ENCODE data around the gene MTRF1L. TPM values are rescaled to one million over a fixed set of nuclear protein-coding genes. Genes with fewer than 3 reads are reported as not detected.
"Not testable (repeated sequence)": the region's sequence is repeated elsewhere in the genome, so short reads cannot be mapped to it uniquely, and the experiment has no call there.

The MTRF1L gene
- total RNA-seq, 1 donor from 2014 or later, result 9.7 TPM

DNA sequence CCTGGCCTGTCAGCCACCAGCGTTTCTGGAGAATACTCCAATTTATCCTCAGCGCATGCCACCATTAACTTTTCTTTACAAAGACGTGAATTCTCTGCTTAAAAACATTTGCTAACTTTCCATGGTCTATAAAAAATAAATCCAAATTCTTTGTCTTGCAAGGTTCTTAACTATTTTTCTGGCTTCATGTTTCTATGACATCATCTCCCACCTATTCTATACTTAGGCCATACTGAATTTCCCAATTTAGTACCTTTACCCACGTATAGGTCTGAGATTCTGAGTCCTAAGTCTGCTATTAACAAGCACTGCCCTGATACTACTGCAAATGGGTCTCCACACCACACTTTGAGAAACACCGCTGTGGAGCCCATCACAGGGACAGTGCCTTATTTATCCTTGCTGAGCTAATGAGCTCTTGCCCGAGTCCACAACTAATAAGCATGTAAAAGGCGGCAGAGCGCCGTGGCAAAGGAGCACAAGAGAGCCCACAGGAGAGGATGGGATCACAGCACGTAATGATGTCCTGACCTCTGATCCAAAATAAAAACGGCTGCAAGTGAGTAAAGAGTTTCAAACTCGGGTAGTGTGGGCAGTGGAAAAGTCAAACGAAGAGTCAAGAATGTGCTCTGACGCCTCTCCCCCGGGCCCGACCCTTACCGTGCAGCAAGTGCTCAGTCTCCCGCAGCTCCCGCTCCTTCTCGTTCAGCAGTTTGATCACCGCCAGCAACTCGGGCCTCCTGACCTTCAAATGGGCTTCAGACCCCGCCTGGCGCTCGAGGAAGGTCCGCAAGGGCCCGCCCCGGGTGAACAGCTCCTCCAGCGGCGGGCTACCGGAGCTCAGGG, 519 bp downstream of the MTRF1L start:
- TF ChIP-seq CTCF (IDR thresholded peaks at IDR 0.05; ENCODE audit: insufficient read depth, low read length, severe bottlenecking), result no peak
- DNase-seq (ENCODE audit: low read depth) (peak; percentile 29), FAIRE-seq (no peak)
- peak overlapping the region; percentile 66 for H3K4me3 ChIP-seq (ENCODE audit: low read depth, low read length)
- no peaks in the 10 kb centered on the region for H3K36me3 ChIP-seq (ENCODE audit: control insufficient read depth, insufficient read depth, low read length)
- H3K27me3 ChIP-seq (ENCODE audit: control insufficient read depth, insufficient read depth, low read length), result no peaks in the 10 kb centered on the region

- DNase-seq (ENCODE audit: low read depth); H3K4me3 ChIP-seq (ENCODE audit: low read depth, low read length); FAIRE-seq; H3K36me3 ChIP-seq (ENCODE audit: control insufficient read depth, insufficient read depth, low read length); H3K27me3 ChIP-seq (ENCODE audit: control insufficient read depth, insufficient read depth, low read length): not testable (repeated sequence)
Measured at GRCh38 chr6:153000790-153001189, 1.7 kb downstream of the MTRF1L start.

GRCh38 chr6:153000243-153000642, 2.3 kb downstream of the MTRF1L start:
- no peak for FAIRE-seq
- no peaks in the 10 kb centered on the region for H3K36me3 ChIP-seq (ENCODE audit: control insufficient read depth, insufficient read depth, low read length)

DNA sequence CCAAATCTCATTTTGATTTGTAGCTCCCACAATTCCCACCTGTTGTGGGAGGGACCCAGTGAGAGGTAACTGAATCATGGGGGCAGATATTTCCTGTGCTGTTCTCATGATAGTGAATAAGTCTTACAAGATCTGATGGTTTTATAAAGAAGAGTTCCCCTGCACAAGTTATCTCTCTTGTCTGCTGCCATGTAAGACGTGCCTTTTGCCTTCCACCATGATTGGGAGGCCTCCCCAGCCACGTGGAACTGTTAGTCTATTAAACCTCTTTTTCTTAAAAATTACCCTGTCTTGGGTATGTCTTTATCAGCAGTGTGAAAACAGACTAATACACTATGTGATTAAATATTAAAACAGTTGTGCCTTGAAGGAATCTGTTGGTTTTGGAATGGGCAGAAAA, 3.0 kb downstream of the MTRF1L start:
- not testable (repeated sequence) for H3K4me3 ChIP-seq (ENCODE audit: low read depth, low read length); H3K36me3 ChIP-seq (ENCODE audit: control insufficient read depth, insufficient read depth, low read length); H3K27me3 ChIP-seq (ENCODE audit: control insufficient read depth, insufficient read depth, low read length); FAIRE-seq; DNase-seq (ENCODE audit: low read depth)

More at GRCh38 chr6:153000243-153000642, 2.3 kb downstream of the MTRF1L start:
- H3K4me3 ChIP-seq (ENCODE audit: low read depth, low read length), result no peak overlapping the region
- no peak for DNase-seq (ENCODE audit: low read depth)
- no peak for TF ChIP-seq CTCF (IDR thresholded peaks at IDR 0.05; ENCODE audit: insufficient read depth, low read length, severe bottlenecking)
- no peaks in the 10 kb centered on the region for H3K27me3 ChIP-seq (ENCODE audit: control insufficient read depth, insufficient read depth, low read length)

- no peak for FAIRE-seq
- no peak for TF ChIP-seq CTCF (IDR thresholded peaks at IDR 0.05; ENCODE audit: insufficient read depth, low read length, severe bottlenecking)
- Histone ChIP-seq H3K36me3 (ENCODE audit: control insufficient read depth, insufficient read depth, low read length) (peaks cover 4% of the 10 kb centered on the region), H3K4me3 (ENCODE audit: low read depth, low read length) (no peak overlapping the region), H3K27me3 (ENCODE audit: control insufficient read depth, insufficient read depth, low read length) (no peaks in the 10 kb centered on the region)
- DNase-seq (ENCODE audit: low read depth), result no peak
Measured at GRCh38 chr6:152993847-152994246, 8.7 kb downstream of the MTRF1L start.

- no peak for FAIRE-seq
- no peaks in the 10 kb centered on the region for H3K27me3 ChIP-seq (ENCODE audit: control insufficient read depth, insufficient read depth, low read length)
- no peak for DNase-seq (ENCODE audit: low read depth)
- no peak overlapping the region for H3K4me3 ChIP-seq (ENCODE audit: low read depth, low read length)
- peak; percentile 16 for TF ChIP-seq CTCF (IDR thresholded peaks at IDR 0.05; ENCODE audit: insufficient read depth, low read length, severe bottlenecking)
- peaks cover 4% of the 10 kb centered on the region for H3K36me3 ChIP-seq (ENCODE audit: control insufficient read depth, insufficient read depth, low read length)
Measured at GRCh38 chr6:152993431-152993830, 9.1 kb downstream of the MTRF1L start.

DNA sequence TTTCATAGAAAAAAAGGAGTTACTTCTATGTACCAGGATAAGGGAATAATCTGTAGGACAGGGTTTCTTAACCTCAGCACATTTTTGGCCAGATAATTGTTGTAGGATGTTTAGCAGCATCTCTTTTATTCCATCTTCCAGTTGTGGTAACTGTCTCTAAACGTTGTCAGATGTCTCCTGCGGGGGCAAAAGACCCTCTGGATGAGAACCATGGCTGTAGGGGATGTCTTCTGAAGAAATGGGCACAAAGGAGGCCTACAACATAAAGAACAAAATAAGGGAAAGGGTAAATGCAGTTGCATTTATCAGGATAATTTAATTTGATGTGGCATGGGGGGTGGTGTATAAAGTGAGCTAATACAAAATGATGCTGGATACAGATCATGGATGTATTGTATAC, 15.5 kb downstream of the MTRF1L start:
- H3K4me3 ChIP-seq (ENCODE audit: low read depth, low read length), result no peak overlapping the region
- no peaks in the 10 kb centered on the region for H3K27me3 ChIP-seq (ENCODE audit: control insufficient read depth, insufficient read depth, low read length)
- no peak for TF ChIP-seq CTCF (IDR thresholded peaks at IDR 0.05; ENCODE audit: insufficient read depth, low read length, severe bottlenecking)
- no peaks in the 10 kb centered on the region for H3K36me3 ChIP-seq (ENCODE audit: control insufficient read depth, insufficient read depth, low read length)
- DNase-seq (ENCODE audit: low read depth) (no peak), FAIRE-seq (no peak)

GRCh38 chr6:152985300-152985699, 17.2 kb downstream of the MTRF1L start:
- H3K4me3 ChIP-seq (ENCODE audit: low read depth, low read length); FAIRE-seq; H3K36me3 ChIP-seq (ENCODE audit: control insufficient read depth, insufficient read depth, low read length): not testable (repeated sequence)

More at GRCh38 chr6:152985300-152985699, 17.2 kb downstream of the MTRF1L start:
- not testable (repeated sequence) for H3K27me3 ChIP-seq (ENCODE audit: control insufficient read depth, insufficient read depth, low read length); DNase-seq (ENCODE audit: low read depth)

Measured in bronchial epithelial cell (primary cell).